T-helper 22 cell (primary cell): Measurements from ENCODE around the gene TMEM40.
A peak's percentile ranks its signal among the peaks of the same experiment; 100 is the strongest.
"Not testable (repeated sequence)": the region's sequence is repeated elsewhere in the genome, so short reads cannot be mapped to it uniquely, and the experiment has no call there.

ENCODE experiments used
- DNase-seq: peaks from one replicate; pipeline ENCODE4 v3.0.0-alpha.2; 2020; ENCODE audit warnings: low read depth

TMEM40 gene

GRCh38 chr3:12716605-12717151, 42.4 kb downstream of the TMEM40 start:
- DNase-seq: no peak

- DNase-seq: no peak
Measured at GRCh38 chr3:12714278-12714677, 44.8 kb downstream of the TMEM40 start.

GRCh38 chr3:12710062-12710461, 49.0 kb downstream of the TMEM40 start:
- no peak for DNase-seq

GRCh38 chr3:12709334-12709733, 49.7 kb downstream of the TMEM40 start:
- DNase-seq: no peak

- no peak for DNase-seq
Measured at GRCh38 chr3:12708584-12709192, 50.4 kb downstream of the TMEM40 start.

GRCh38 chr3:12707449-12707848, 51.6 kb downstream of the TMEM40 start:
- no peak for DNase-seq

- peak; percentile 8 for DNase-seq
Measured at GRCh38 chr3:12706504-12707253, 52.4 kb downstream of the TMEM40 start.

GRCh38 chr3:12705981-12706380, 53.1 kb downstream of the TMEM40 start:
- DNase-seq: no peak

- no peak for DNase-seq
Measured at GRCh38 chr3:12705374-12705926, 53.6 kb downstream of the TMEM40 start.

GRCh38 chr3:12702501-12702900, 56.6 kb downstream of the TMEM40 start:
- DNase-seq: no peak

GRCh38 chr3:12701601-12702000, 57.5 kb downstream of the TMEM40 start:
- not testable (repeated sequence) for DNase-seq

- DNase-seq: no peak
Measured at GRCh38 chr3:12700800-12701199, 58.3 kb downstream of the TMEM40 start.

- no peak for DNase-seq
Measured at GRCh38 chr3:12695916-12696315, 63.1 kb downstream of the TMEM40 start.

- no peak for DNase-seq
Measured at GRCh38 chr3:12695112-12695511, 63.9 kb downstream of the TMEM40 start.

- DNase-seq: no peak
Measured at GRCh38 chr3:12692444-12692843, 66.6 kb downstream of the TMEM40 start.

GRCh38 chr3:12689997-12690711, 68.9 kb downstream of the TMEM40 start:
- DNase-seq: no peak

- no peak for DNase-seq
Measured at GRCh38 chr3:12687948-12688347, 71.1 kb downstream of the TMEM40 start.

- DNase-seq: no peak
Measured at GRCh38 chr3:12686096-12686495, 73.0 kb downstream of the TMEM40 start.
